Large intestine (tissue), 3 donors: ENCODE results near the gene NEU2. TPM values are rescaled to one million over a fixed set of nuclear protein-coding genes. Genes with fewer than 3 reads are reported as not detected.
"Not testable (repeated sequence)": the region's sequence is repeated elsewhere in the genome, so short reads cannot be mapped to it uniquely, and the experiment has no call there.

ENCODE experiments used
- DNase-seq, 2 donors: peaks; one replicate each; pipeline versions ENCODE4 v3.0.0 to v3.0.0-alpha.2; 2013
- H3K27ac ChIP-seq: one replicate; pipeline ENCODE4 v1.5.1; 2013; ENCODE audit warnings: low read length
- H3K27me3 ChIP-seq: 2 replicates; pipeline ENCODE4 v1.6.1; 2013; ENCODE audit warnings: low read length; ENCODE audit not compliant: control insufficient read depth, insufficient read depth
- H3K36me3 ChIP-seq: 2 replicates; pipeline ENCODE4 v1.6.1; 2013; ENCODE audit warnings: low read length; ENCODE audit not compliant: control insufficient read depth, insufficient read depth
- H3K4me1 ChIP-seq: one replicate; pipeline ENCODE4 v1.6.1; 2013; ENCODE audit warnings: low read length; ENCODE audit not compliant: control insufficient read depth, insufficient read depth
- H3K4me3 ChIP-seq: one replicate; pipeline ENCODE4 v1.5.1; 2013; ENCODE audit warnings: low read length
- H3K9me3 ChIP-seq: one replicate; pipeline ENCODE4 v1.6.1; 2013; ENCODE audit warnings: mild to moderate bottlenecking, low read depth, low read length, moderate library complexity; ENCODE audit not compliant: control insufficient read depth
- WGBS: methylation state at CpG from one replicate; pipeline ENCODE4 v1.1.5; 2013; ENCODE audit warnings: low lambda C conversion rate; ENCODE audit not compliant: insufficient coverage; 5-methylcytosine and 5-hydroxymethylcytosine counted together
- polyA plus RNA-seq: library from polyadenylated mRNA; unstranded; fragments of 120-200 nt; gene quantifications from one replicate; pipeline ENCODE4 v1.2.1, GENCODE V29; 2013

Gene NEU2
- polyA plus RNA-seq, 1 donor: not detected

DNA sequence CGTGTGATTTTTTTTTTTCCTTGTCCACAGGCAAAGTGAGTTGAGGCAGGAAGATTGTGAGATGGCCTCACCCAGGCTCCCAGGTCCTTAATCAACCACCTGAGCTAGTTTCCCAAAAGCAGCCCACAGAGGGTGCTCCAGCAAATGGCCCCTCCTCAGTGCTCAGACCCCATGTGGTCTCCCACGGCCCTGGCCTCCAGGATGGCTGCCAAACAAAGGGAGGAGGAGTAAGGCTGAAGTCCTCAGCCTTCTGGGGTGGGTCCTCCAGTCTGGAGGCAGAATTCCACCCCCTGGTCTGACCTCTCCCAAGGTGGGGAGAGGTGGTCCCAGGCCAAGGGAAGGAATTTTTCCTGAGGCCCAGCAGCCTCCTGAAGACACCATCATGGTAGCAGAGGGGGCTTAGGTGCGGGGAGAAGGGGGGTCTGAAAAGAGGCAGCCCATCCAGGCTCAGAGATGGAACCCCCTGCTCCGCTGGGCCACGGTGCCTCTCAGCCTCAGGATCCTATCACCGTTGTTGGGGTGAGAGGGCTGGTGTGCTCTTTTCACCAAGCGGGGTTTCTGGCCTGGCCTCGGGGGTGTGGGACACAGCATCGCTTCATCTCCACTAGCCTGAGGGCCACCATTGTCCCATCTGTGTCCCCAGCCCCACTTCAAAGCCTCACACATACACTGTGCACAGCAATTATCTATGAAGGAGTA, 21.8 kb upstream of the NEU2 start:
- WGBS: no CpG with 5 or more reads among the region's 9 CpGs

DNA sequence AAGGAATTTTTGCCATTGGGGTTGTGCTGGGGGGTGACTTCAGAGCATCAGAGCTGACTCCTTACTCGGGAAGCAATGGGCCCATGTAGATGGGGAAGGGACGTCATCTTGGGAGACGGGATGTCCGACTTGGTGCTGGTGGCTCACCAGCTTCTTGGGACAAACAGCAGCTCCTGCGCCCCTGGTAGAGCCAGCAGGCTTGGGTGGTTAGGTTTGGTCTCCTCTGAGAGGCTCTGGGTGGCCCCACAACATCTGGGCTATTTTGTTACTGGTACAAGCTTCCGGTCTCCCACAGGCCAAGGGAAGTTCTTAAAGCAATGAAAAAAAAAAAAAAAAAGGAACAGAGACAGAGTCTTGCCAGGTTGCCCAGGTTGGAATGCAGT, 21.2 kb upstream of the NEU2 start:
- Histone ChIP-seq H3K4me3 (no peak overlapping the region), H3K9me3 (no peaks in the 10 kb centered on the region), H3K27me3 (no peaks in the 10 kb centered on the region), H3K36me3 (no peaks in the 10 kb centered on the region), H3K4me1 (peaks cover 10% of the 10 kb centered on the region), H3K27ac (no peak overlapping the region)
- WGBS: 100% methylated on average over 1 of the region's 6 CpGs
- no peak for DNase-seq

More for the DNA sequence above, 21.8 kb upstream of the NEU2 start:
- H3K27me3 ChIP-seq: no peaks in the 10 kb centered on the region
- H3K4me3 ChIP-seq: no peak overlapping the region
- no peaks in the 10 kb centered on the region for H3K36me3 ChIP-seq
- DNase-seq: no peak
- no peaks in the 10 kb centered on the region for H3K9me3 ChIP-seq
- H3K27ac ChIP-seq: no peak overlapping the region
- peaks cover 10% of the 10 kb centered on the region for H3K4me1 ChIP-seq

DNA sequence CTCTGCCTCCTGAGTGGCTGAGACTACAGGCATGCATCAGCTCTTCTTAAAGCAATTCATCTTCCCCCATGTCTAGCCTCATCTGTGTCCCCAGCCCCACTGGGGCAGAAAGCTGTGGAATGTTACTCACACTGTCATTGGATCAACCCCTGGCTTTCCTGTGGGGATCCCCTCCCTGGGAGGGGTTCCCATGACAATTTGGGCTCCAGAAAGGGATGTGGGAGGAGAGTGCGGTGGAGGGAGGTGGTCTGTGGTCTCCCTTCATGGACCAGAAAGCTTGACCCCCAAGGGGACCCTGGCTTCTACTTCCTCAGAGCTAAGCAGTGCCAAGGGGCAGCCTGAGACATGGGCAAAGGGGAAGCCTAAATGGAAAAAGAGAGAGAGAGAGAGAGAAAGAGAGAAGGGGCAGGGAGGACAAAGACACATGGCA, 20.8 kb upstream of the NEU2 start:
- DNase-seq: no peak
- no peak overlapping the region for H3K4me3 ChIP-seq
- H3K36me3 ChIP-seq: no peaks in the 10 kb centered on the region
- peaks cover 10% of the 10 kb centered on the region for H3K4me1 ChIP-seq
- no peaks in the 10 kb centered on the region for H3K9me3 ChIP-seq
- no CpG with 5 or more reads among the region's 1 CpG for WGBS
- H3K27me3 ChIP-seq: no peaks in the 10 kb centered on the region
- H3K27ac ChIP-seq: no peak overlapping the region

DNA sequence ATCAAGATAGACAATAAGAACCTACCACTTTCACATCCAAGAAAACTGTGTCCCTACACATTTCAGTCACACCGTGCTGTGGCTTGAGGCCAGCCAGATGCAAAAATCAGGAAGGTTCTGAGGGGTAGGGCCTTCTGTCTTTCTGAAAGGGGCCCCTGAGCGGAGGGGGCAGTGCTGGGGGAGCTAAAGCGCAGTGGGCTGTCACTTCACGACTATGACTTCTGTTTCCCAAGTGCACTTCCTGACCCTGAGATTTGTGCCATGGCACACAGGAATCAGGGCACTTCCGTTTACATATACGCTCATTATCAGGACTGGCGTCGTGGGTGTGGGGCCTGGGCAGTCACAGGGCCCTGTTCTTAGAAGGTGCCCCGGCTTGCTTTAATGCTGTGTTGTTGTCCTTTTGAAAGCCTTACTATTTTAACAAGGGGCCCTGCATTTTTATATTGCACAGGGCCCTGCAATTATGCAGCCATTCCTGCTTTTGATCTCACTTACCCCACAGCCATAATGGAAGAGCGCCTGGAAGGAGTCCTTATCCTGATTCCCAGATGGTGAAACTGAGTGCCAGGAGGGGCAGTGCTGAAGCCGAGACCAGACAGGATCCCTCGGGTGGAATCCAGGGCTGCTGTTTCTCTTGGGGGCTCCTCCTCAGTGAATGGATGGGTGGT, 20.0 kb upstream of the NEU2 start:
- Histone ChIP-seq H3K4me3 (peak overlapping the region; percentile 5), H3K9me3 (no peaks in the 10 kb centered on the region), H3K27me3 (no peaks in the 10 kb centered on the region), H3K36me3 (no peaks in the 10 kb centered on the region), H3K4me1 (peaks cover 10% of the 10 kb centered on the region), H3K27ac (peak overlapping the region; percentile 42)
- WGBS: no CpG with 5 or more reads among the region's 12 CpGs
- DNase-seq: peak; percentile 21 to 72

DNA sequence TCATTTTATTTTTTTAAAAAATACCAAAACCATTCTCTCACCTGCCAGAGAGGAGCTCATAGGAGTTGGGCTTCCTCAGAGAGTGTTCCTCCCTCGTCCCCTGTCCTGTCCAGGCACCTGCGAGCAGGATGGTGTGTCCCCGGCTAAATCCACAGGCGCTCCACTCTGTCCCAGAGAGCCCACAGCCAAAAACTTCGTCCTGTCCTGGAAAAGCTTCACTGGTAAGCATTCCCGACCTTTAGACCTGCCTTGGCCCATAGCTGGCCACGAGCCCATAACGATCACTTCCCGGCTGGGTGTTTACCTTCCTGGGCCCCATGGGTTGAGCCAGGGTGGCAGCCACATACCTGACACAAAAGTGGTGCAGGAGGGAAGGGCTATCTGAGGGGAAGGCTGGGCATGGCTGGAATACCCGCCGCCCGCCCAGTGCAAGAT, 19.4 kb upstream of the NEU2 start, which contains the start of gene NGEF:
Gene NGEF (minus strand): TSS at position 230 of the 435 bp plus-strand sequence. CDS start 38,366 bp downstream, outside the sequence.
- peak; percentile 76 to 88 for DNase-seq
- H3K27ac ChIP-seq: peak within 1 kb of the TSS; percentile 42

DNA sequence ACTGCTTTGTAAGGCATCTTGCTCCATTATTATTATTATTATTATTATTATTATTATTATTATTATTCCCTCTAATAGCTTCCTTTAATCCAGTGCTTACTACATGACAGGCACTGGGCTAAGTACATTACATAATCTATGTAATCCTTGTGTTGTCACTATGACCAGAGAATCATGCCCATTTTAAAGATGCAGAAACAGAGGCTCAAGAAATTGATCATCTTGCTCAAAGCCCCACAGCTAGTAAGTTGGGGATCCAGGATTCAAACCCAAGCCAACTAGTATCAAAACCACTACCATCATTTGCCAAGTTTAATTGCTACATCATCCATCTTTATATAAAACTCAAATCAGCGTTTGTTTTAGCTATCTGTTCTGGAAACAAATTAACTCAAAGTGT, 18.8 kb upstream of the NEU2 start:
- Histone ChIP-seq H3K27ac (no peak overlapping the region), H3K4me1 (peaks cover 10% of the 10 kb centered on the region), H3K9me3 (no peaks in the 10 kb centered on the region), H3K36me3 (no peaks in the 10 kb centered on the region), H3K27me3 (no peaks in the 10 kb centered on the region), H3K4me3 (no peak overlapping the region)
- no peak for DNase-seq
- no CpG with 5 or more reads among the region's 1 CpG for WGBS

More for the DNA sequence above, 19.4 kb upstream of the NEU2 start, which contains the start of gene NGEF:
- Histone ChIP-seq H3K4me3 (peak within 1 kb of the TSS; percentile 5), H3K4me1 (peaks cover 10% of the 10 kb centered on the region), H3K36me3 (no peaks in the 10 kb centered on the region), H3K9me3 (no peaks in the 10 kb centered on the region), H3K27me3 (no peaks in the 10 kb centered on the region)
- WGBS: no CpG with 5 or more reads among the region's 12 CpGs

DNA sequence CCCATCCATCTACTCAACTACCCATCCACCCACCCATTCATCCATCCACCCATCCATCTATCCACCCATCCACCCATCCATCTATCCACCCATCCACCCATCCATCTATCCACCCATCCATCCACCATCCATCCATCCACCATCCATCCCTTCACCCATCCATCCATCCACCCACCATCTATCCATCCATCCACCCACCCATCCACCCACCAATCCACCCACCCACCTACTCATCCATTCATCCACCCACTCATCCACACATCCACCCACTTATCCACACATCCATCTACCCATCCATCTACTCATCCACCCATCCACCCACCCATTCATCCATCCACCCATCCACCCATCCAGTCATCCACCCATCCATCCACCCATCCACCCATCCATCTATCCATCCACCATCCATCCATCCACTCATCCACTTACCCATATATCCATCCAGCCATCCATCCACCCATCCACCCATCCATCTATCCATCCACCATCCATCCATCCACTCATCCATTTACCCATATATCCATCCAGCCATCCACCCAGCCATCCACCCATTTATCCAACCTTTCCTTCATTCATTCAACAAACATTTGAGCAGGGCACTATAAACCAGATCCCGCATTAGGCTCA, 17.3 kb upstream of the NEU2 start:
- H3K27me3 ChIP-seq: no peaks in the 10 kb centered on the region
- WGBS: 100% methylated on average over 1 of the region's 1 CpG
- no peak overlapping the region for H3K4me3 ChIP-seq
- peaks cover 10% of the 10 kb centered on the region for H3K4me1 ChIP-seq
- H3K9me3 ChIP-seq: no peaks in the 10 kb centered on the region
- no peak overlapping the region for H3K27ac ChIP-seq
- no peak for DNase-seq
- H3K36me3 ChIP-seq: no peaks in the 10 kb centered on the region

DNA sequence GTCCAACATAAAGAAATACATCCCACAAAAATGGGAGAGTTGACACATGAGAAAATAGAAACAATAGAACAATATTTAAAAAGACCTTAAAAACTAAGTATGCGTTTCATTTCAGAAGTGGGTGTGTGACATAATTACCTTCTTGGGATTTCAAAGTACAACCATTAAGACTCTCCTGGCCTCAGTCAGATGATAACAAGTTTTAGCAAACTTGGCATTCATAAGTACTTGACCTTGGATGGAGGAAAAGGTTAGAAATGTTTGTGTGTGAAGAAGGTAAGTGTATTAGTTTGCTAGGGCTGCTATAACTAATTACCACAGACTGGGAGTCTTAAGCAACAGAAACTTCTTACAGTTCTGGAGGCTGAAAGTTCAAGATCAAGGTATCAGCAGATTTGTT, 14.5 kb upstream of the NEU2 start:
- 43% methylated on average over 1 of the region's 1 CpG for WGBS
- Histone ChIP-seq H3K4me3 (no peak overlapping the region), H3K27me3 (no peaks in the 10 kb centered on the region), H3K27ac (peak overlapping the region; percentile 39), H3K4me1 (peaks cover 5% of the 10 kb centered on the region), H3K9me3 (no peaks in the 10 kb centered on the region), H3K36me3 (no peaks in the 10 kb centered on the region)
- DNase-seq: peak; percentile 42 to 62

DNA sequence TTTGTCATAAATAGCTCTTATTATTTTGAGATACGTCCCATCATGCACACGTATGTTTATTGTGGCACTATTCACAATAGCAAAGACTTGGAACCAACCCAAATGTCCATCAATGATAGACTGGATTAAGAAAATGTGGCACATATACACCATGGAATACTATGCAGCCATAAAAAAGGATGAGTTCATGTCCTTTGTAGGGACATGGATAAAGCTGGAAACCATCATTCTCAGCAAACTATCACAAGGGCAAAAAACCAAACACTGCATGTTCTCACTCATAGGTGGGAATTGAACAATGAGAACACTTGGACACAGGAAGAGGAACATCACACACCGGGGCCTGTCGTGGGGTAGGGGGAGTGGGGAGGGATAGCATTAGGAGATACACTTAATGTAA, 12.9 kb upstream of the NEU2 start:
- not testable (repeated sequence) for H3K27me3 ChIP-seq, H3K36me3 ChIP-seq, H3K4me1 ChIP-seq, H3K27ac ChIP-seq, DNase-seq, H3K4me3 ChIP-seq, H3K9me3 ChIP-seq
- no CpG with 5 or more reads among the region's 4 CpGs for WGBS

DNA sequence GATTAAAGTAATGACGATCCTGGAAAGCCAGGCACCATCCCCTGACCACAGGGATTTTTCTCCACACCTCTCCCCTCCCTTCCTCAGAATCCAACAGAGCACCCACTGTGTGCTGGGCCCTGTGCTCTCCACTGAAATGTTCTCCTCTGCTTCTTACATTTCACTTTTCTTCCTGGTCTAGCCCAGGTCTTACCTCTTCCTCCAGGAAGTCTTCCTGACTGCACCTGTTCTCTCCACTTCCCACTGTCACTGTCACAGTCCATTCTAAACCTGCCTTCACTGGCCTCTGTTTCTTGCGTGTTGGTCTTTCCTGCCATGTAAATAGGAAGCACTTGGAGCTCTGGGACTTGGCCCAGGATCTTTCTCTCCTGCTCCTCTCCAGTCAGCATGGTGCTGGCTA, 12.0 kb upstream of the NEU2 start:
- no peaks in the 10 kb centered on the region for H3K9me3 ChIP-seq
- no peak for DNase-seq
- no peak overlapping the region for H3K27ac ChIP-seq
- no peaks in the 10 kb centered on the region for H3K27me3 ChIP-seq
- no CpG with 5 or more reads among the region's 2 CpGs for WGBS
- H3K4me3 ChIP-seq: no peak overlapping the region
- no peaks in the 10 kb centered on the region for H3K4me1 ChIP-seq
- no peaks in the 10 kb centered on the region for H3K36me3 ChIP-seq
